GM15510 (cell line): Measurements from ENCODE around the gene KRTAP1-1.

Experiments
- POLR2A ChIP-seq: IDR thresholded peaks from 3 replicates; pipeline ENCODE4 v1.6.1; 2011; ENCODE audit warnings: borderline replicate concordance; ENCODE audit not compliant: insufficient read length; ENCODE audit errors: extremely low read depth

The KRTAP1-1 gene

DNA sequence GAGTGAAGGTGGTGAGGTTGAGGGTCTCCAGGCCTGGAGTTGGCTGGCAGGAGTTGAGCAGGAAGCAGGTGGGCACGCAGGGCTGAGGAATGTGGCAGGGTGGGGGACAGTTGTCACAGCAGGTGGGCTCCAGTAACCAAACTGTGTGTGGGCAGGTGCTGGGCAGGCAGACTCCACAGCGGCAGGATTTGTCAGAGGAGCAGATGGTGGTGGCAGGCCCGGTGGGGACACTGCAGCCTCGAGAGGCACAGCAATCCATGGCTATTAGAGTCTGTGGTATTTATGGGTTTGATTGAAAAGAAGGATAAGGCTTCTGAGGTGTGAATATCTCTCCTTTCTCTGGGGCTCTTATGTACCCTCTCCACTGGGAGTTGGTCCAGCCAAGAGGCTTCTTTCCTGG is 47.4 kb downstream of the KRTAP1-1 start, which contains the start of gene KRTAP3-3:
Gene KRTAP3-3, minus strand, starts transcription at position 326 of the 400 bp plus-strand sequence. Its CDS starts 67 bp downstream, at position 259.
- TF ChIP-seq POLR2A = no peak

DNA sequence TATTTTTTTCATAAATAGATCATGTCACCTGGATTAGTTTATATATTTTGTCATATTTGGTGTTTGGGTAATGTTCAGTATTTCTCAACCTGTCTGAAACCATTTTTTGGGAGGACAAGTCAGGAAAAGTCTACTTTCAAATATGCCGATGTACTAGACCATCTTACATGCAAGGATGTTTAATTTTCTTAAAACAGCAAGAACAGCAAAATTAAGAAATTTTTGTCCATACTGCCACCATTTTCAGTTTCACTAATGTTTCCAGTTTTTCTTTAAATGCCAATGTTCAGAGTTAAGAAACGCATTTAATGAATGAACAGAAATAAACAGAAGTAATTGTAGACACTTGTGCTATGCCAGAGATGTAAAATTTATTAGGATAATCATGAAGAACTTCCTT is 48.2 kb downstream of the KRTAP1-1 start:
- TF ChIP-seq POLR2A = no peak

DNA sequence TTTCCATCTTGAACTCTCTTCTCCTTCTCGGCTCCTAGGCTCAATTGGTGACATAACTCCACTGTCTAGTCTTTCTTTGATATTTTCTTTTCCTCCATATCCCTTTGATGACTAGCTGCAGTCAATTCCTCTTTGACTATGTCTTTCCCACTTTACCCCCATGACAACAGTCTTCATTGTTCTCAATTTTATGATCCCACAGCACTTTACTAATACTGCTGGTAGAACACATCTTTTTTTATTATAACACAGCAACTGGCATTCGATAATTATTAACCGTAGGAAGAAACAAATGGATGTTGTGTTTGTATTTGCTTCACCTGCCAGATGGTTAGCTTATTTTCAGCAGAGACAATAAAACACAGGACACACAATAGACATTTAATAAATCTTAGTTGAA is 48.6 kb downstream of the KRTAP1-1 start:
- TF ChIP-seq POLR2A = no peak
